Psoas muscle (tissue), 8 donors: Measurements from ENCODE around the gene PSAP. TPM values are rescaled to one million over a fixed set of nuclear protein-coding genes. Genes with fewer than 3 reads are reported as not detected.

ENCODE experiments used
- ATAC-seq, 4 donors: fragments of 200-7000 bp; cut with Tn5 transposase; one replicate each; pipeline ENCODE4 v1.9.1; 2020; ENCODE audit warnings: moderate library complexity in 3 of 4, mild to moderate bottlenecking in 2 of 4
- DNase-seq, 2 donors: peaks; one replicate each; pipeline ENCODE4 v3.0.0-alpha.2; 2020
- H3K27ac ChIP-seq: fragments of 200-600 bp; one replicate; pipeline ENCODE4 v1.8.0; 2022
- H3K27me3 ChIP-seq, 3 donors: fragments of 200-600 bp in 1 of 3; one replicate each; pipeline versions ENCODE4 v1.6.1 to v1.8.0; 2013 to 2022; ENCODE audit warnings: low read length in 2 of 3, mild to moderate bottlenecking in 2 of 3, moderate library complexity in 1 of 3; ENCODE audit not compliant: insufficient read depth in 3 of 3
- H3K36me3 ChIP-seq, 2 donors: fragments of 200-600 bp in 1 of 2; one replicate each; pipeline versions ENCODE4 v1.6.1 to v1.8.0; 2013 to 2022; ENCODE audit warnings: low read depth in 1 of 2, mild to moderate bottlenecking in 1 of 2, moderate library complexity in 1 of 2; ENCODE audit not compliant: insufficient read depth in 1 of 2
- H3K4me1 ChIP-seq: fragments of 200-600 bp; one replicate; pipeline ENCODE4 v1.8.0; 2022
- H3K4me3 ChIP-seq: fragments of 200-600 bp; one replicate; pipeline ENCODE4 v1.8.0; 2022; ENCODE audit warnings: mild to moderate bottlenecking
- H3K9me3 ChIP-seq: fragments of 200-600 bp; one replicate; pipeline ENCODE4 v1.8.0; 2022
- CTCF ChIP-seq: fragments of 200-600 bp; IDR thresholded peaks from one replicate; pipeline ENCODE4 v1.8.0; 2022; ENCODE audit warnings: antibody characterized with exemption
- WGBS, 3 donors: extraction: QIAGEN DNeasy Blood & Tissue Kit; methylation state at CpG; one replicate each; pipeline versions ENCODE4 v1.1.6 to v1.1.7; 2013; 5-methylcytosine and 5-hydroxymethylcytosine counted together
- intact Hi-C, 2 donors: fragments of 100-400 bp; cut with DNase I; formaldehyde crosslinking; loops; one replicate each; pipeline versions ENCODE4 v1.11.0 to v1.14.2; 2022
- polyA plus RNA-seq, 3 donors: library from polyadenylated mRNA; stranded (reverse); fragments of 200-250 nt; gene quantifications; one replicate each; pipeline ENCODE4 v1.2.3, GENCODE V29; 2013
- total RNA-seq, 4 donors: library from RNA; stranded (reverse); fragmentation: NEBNext Ultra II Directional in 2 of 4; extraction: Animal tissue kit (Norgen Biotek cat#: 25700) in 2 of 4; gene quantifications; one replicate each; pipeline versions ENCODE4 v1.2.1 to v1.2.4, GENCODE V29; 2021 to 2023
- donor health status: healthy with polysubstance abuse.
- donor health status: DM: no; HTN: no; CAD: no; lungs with moderate emphysema.
- donor health status: Bipolar disorder and iron deficiency.
- donor health status: healthy.
- donor health status: DM: yes; HTN: yes; CAD: no.
- donor health status: DM: no; HTN: no; CAD: no.
- donor health status: DM: no; HTN: no; CAD: no.
- donor health status: DM: yes; HTN: yes; CAD: no.

The PSAP gene
- total and polyA plus RNA-seq, 7 donors, result 634 to 1,725 (median 1,049) TPM

GRCh38 chr10:71838264-71839211 lies 12.5 kb downstream of the PSAP start:
- TF ChIP-seq CTCF, result no peak
- peak; percentile 47 to 74 (median 60) for ATAC-seq
- intact Hi-C loops, result loop anchor here (5.0 kb wide), 2 partner anchors 54 to 59 kb away; no protein-coding TSS in a partner anchor
- no peaks in the 10 kb centered on the region for H3K27me3 ChIP-seq
- H3K4me3 ChIP-seq, result peak overlapping the region; percentile 47
- DNase-seq, result peak in 1 of 2 donors; percentile 64
- WGBS, 3 donors, result 37 to 56% (median 46%) methylated on average over 14 of the region's 14 CpGs
- peak overlapping the region; percentile 97 for H3K27ac ChIP-seq
- peaks cover 0 to 12% of the 10 kb centered on the region in 2 donors for H3K36me3 ChIP-seq
- peaks cover 95% of the 10 kb centered on the region for H3K4me1 ChIP-seq
- H3K9me3 ChIP-seq, result no peaks in the 10 kb centered on the region

GRCh38 chr10:71837098-71837827 lies 13.8 kb downstream of the PSAP start:
- H3K4me3 ChIP-seq, result peak overlapping the region; percentile 47
- H3K9me3 ChIP-seq, result no peaks in the 10 kb centered on the region
- no peaks in the 10 kb centered on the region for H3K27me3 ChIP-seq
- WGBS, 3 donors, result 40 to 56% (median 42%) methylated on average over 17 of the region's 17 CpGs
- DNase-seq (no peak), ATAC-seq (peak; percentile 64 to 76 (median 71))
- TF ChIP-seq CTCF, result peak; percentile 57
- H3K27ac ChIP-seq, result peak overlapping the region; percentile 97
- H3K36me3 ChIP-seq, result peaks cover 0 to 25% of the 10 kb centered on the region in 2 donors
- H3K4me1 ChIP-seq, result peaks cover 93% of the 10 kb centered on the region
- intact Hi-C loops, result loop anchor here (5.0 kb wide), 2 partner anchors 55 to 60 kb away; no protein-coding TSS in a partner anchor

- H3K27ac ChIP-seq, result peak overlapping the region; percentile 97
- no peak for TF ChIP-seq CTCF
- WGBS, 3 donors, result 16 to 20% (median 19%) methylated on average over 4 of the region's 4 CpGs
- DNase-seq (no peak), ATAC-seq (peak in 2 of 4 donors; percentile 5 to 7)
- H3K9me3 ChIP-seq, result no peaks in the 10 kb centered on the region
- peaks cover 86% of the 10 kb centered on the region for H3K4me1 ChIP-seq
- peaks cover 0 to 32% of the 10 kb centered on the region in 2 donors for H3K36me3 ChIP-seq
- H3K4me3 ChIP-seq, result peak overlapping the region; percentile 47
- no peaks in the 10 kb centered on the region for H3K27me3 ChIP-seq
- intact Hi-C loops, result loop anchor here (5.0 kb wide), 2 partner anchors 56 to 61 kb away; no protein-coding TSS in a partner anchor
Measured at GRCh38 chr10:71836596-71836974, 14.5 kb downstream of the PSAP start.

GRCh38 chr10:71835671-71836595 lies 15.1 kb downstream of the PSAP start:
- H3K4me1 ChIP-seq, result peaks cover 80% of the 10 kb centered on the region
- H3K36me3 ChIP-seq, result peaks cover 4 to 38% of the 10 kb centered on the region in 2 donors
- no peaks in the 10 kb centered on the region for H3K27me3 ChIP-seq
- H3K4me3 ChIP-seq, result peak overlapping the region; percentile 47
- H3K27ac ChIP-seq, result peak overlapping the region; percentile 97
- WGBS, 3 donors, result 12 to 23% (median 15%) methylated on average over 11 of the region's 11 CpGs
- peak; percentile 72 to 89 for DNase-seq
- no peak for TF ChIP-seq CTCF
- ATAC-seq, result peak; percentile 51 to 67 (median 56)
- intact Hi-C loops, result loop anchor here (5.0 kb wide), 2 partner anchors 56 to 61 kb away; no protein-coding TSS in a partner anchor
- H3K9me3 ChIP-seq, result no peaks in the 10 kb centered on the region
